CD4-positive, alpha-beta T cell treated with Interleukin-15 for 4 hours (primary cell): ENCODE data around the gene EEPD1.
"Not testable (repeated sequence)": the region's sequence is repeated elsewhere in the genome, so short reads cannot be mapped to it uniquely, and the experiment has no call there.

Experiments
- DNase-seq: peaks from one replicate; pipeline ENCODE4 v3.0.0-alpha.2; 2020; ENCODE audit warnings: low spot score

Gene EEPD1

DNA sequence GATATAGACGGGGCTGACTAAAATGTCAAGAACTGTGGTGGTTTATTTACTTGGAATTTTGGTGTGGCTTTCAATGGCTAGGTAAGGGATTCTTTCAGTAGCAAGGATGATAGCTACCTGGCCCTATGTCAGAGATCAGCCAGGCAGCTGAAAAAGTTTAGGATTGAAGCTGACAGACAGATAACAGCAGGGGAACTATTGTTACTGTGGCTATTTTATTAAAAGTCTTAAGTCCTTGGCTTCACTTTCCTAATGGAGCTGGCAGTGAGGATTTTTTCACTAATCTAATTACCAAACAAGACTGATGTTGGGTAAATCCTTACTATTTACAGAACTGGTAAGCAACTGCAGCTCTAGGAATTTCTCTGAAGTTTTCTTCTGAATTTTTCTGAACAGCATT is 164.2 kb downstream of the EEPD1 start:
- DNase-seq, result no peak

- no peak for DNase-seq
These were observed 165.1 kb downstream of the EEPD1 start for GRCh38 chr7:36318116-36318515.

GRCh38 chr7:36321284-36321683 is 168.2 kb downstream of the EEPD1 start:
- DNase-seq, result not testable (repeated sequence)

DNA sequence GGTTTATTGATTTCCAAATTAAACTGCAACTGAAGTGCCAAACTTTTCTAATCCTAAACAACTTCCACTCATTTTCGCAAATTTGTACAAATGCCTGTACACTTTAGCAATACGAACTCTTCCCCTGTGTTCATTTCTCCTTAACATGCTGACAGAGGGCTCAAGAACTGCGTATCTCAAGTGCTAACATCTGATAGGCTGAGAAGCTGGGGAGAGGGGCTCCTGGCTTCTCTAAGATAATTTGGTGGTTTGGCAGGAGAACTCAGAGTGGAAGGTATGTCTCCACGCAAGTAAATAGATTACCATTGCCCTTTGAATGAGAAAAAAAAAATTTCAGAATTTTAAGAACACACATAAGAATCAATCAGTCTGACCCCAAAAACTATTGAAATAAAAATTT is 183.3 kb downstream of the EEPD1 start:
- no peak for DNase-seq

- DNase-seq, result no peak
These were observed 185.2 kb downstream of the EEPD1 start for GRCh38 chr7:36338256-36338655.

- no peak for DNase-seq
These were observed 190.5 kb downstream of the EEPD1 start for GRCh38 chr7:36343548-36343947.

DNA sequence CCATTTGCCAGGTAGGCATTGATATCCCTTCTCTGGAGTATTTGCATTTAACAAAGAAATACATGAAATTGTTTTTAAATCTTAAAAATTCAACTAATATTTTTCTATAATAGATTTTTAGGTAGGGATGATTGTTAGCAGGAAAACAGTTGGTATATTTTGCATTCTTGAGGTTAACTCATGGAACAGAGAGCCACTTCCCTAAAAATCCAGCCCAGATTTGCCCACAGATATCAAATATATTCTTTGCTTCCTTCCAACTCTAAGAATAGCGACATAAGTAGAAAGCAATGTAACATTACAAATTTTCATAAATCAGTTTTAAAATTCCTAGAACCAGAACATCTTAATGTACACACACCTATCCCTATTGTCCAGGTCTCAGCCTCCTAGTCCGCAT is 191.6 kb downstream of the EEPD1 start:
- no peak for DNase-seq

DNA sequence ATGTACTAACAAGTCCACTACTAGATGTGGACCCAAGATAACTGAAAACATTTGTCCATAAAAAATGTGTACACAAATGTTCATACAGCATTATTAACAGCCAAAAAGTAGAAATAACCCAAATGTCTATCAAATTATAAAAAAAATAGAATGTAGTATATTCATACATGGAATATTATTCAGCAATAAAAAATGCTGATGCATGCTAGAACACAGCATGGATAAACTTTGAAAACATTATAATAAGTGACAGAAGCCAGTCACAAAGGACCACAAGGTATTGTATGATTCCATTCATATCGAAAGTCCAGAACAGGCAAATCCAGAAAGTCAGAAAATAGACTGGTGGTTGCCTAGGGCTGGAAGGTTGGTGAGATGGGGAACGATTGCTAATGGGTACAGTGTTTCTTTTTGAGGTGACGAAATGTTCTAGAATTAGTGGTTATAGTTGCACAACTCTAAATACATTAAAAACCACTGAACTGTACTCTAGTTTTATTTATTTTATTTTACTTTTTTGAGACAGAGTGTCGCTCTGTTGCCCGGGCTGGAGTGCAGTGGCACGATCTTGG is 193.3 kb downstream of the EEPD1 start:
- no peak for DNase-seq

- DNase-seq, result no peak
These were observed 195.2 kb downstream of the EEPD1 start for GRCh38 chr7:36348256-36348655.

- DNase-seq, result no peak
These were observed 195.7 kb downstream of the EEPD1 start for GRCh38 chr7:36348771-36349170.

DNA sequence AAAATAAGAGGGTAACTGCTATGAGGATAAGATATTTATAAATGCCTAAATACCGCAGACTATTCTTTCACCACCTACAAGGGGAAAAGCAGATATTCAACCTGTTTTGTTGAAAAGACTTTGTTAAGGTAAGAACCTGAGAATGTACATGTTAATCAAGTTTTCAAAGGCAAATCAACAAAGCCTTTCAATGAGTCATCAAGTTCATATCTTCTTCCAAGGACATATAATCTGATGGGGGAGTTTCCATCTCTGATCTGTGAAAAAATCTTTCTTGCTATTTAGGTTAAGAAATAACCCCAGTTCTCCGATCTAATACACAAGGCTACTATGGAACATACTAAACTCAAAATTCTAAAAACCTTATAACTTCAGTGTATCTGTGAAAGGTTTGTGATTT is 196.6 kb downstream of the EEPD1 start:
- no peak for DNase-seq
